Measurements from ENCODE around the gene STK38. TPM values are rescaled to one million over a fixed set of nuclear protein-coding genes. Genes with fewer than 3 reads are reported as not detected.

Gene STK38
- total RNA-seq, 1 experiment from 2014 or later, result 25.7 TPM

- ATAC-seq (no peak), DNase-seq (no peak)
- H3K27me3 ChIP-seq (ENCODE audit: low read length), result no peaks in the 10 kb centered on the region
- H3F3A ChIP-seq (ENCODE audit: low read length, unreplicated experiment), result peaks cover 2% of the 10 kb centered on the region
- no peak overlapping the region for H2AFZ ChIP-seq (ENCODE audit: low read length)
- POLR2A ChIA-PET (ENCODE audit: unreplicated experiment), result no interaction called here
- CTCF ChIA-PET, result no interaction called here
- H3K4me2 ChIP-seq (ENCODE audit: low read length), result no peak overlapping the region
- TF ChIP-seq EZH2phosphoT487 (IDR thresholded peaks at IDR 0.05; ENCODE audit: borderline replicate concordance, low read length), result no peak
- TF ChIP-seq EZH2 (IDR thresholded peaks at IDR 0.05; ENCODE audit: low read length, unreplicated experiment), result no peak
- no peak for TF ChIP-seq CTCF (conservative IDR thresholded peaks at IDR 0.05; ENCODE audit: low read depth, low read length)
- H3K27ac ChIP-seq (ENCODE audit: low read length), result no peak overlapping the region
- H3K9ac ChIP-seq (ENCODE audit: low read length), result no peak overlapping the region
- peaks cover 27% of the 10 kb centered on the region for H3K4me1 ChIP-seq (ENCODE audit: insufficient read depth, low read length)
- no peak overlapping the region for H3K4me3 ChIP-seq (ENCODE audit: low read length)
- peaks cover 74% of the 10 kb centered on the region for H3K79me2 ChIP-seq (ENCODE audit: low read length)
- no peaks in the 10 kb centered on the region for H4K20me1 ChIP-seq (ENCODE audit: low read length)
- H3K9me2 ChIP-seq (replicated peaks; ENCODE audit: low read length), result no peaks in the 10 kb centered on the region
- TSS peak; percentile 2 for BruUV-seq (replicated peaks)
- no peaks in the 10 kb centered on the region for H3K9me3 ChIP-seq (ENCODE audit: low read length)
- intact Hi-C loops (cut with micrococcal nuclease), result no loop called here
- H3K36me3 ChIP-seq (ENCODE audit: low read depth, low read length), result peaks cover 11% of the 10 kb centered on the region
These were observed 101.7 kb downstream of the STK38 start for GRCh38 chr6:36445621-36446020.

GRCh38 chr6:36444470-36444869 lies 102.8 kb downstream of the STK38 start:
- Histone ChIP-seq H3K9ac (ENCODE audit: low read length) (peak overlapping the region; percentile 94; the same call in 1 of the 2 replicates), H3K27ac (ENCODE audit: low read length) (no peak overlapping the region), H3K9me2 (replicated peaks; ENCODE audit: low read length) (no peaks in the 10 kb centered on the region), H3K9me3 (ENCODE audit: low read length) (no peaks in the 10 kb centered on the region), H4K20me1 (ENCODE audit: low read length) (no peaks in the 10 kb centered on the region), H3K4me2 (ENCODE audit: low read length) (peak overlapping the region; percentile 80), H2AFZ (ENCODE audit: low read length) (peak overlapping the region; percentile 93; the same call in 1 of the 2 replicates), H3K4me1 (ENCODE audit: insufficient read depth, low read length) (peaks cover 29% of the 10 kb centered on the region), H3K27me3 (ENCODE audit: low read length) (no peaks in the 10 kb centered on the region), H3K36me3 (ENCODE audit: low read depth, low read length) (peaks cover 11% of the 10 kb centered on the region), H3K4me3 (ENCODE audit: low read length) (peak overlapping the region; percentile 97), H3F3A (ENCODE audit: low read length, unreplicated experiment) (peaks cover 4% of the 10 kb centered on the region), H3K79me2 (ENCODE audit: low read length) (peaks cover 65% of the 10 kb centered on the region)
- CTCF ChIA-PET, result no interaction called here
- no peak for DNase-seq
- no TSS peak for BruUV-seq (replicated peaks)
- intact Hi-C loops (cut with micrococcal nuclease), result loop anchor here (5.0 kb wide), 1 partner anchor 163 kb away; no protein-coding TSS in a partner anchor
- POLR2A ChIA-PET (ENCODE audit: unreplicated experiment), result no interaction called here
- TF ChIP-seq EZH2 (IDR thresholded peaks at IDR 0.05; ENCODE audit: low read length, unreplicated experiment) (no peak), CTCF (conservative IDR thresholded peaks at IDR 0.05; ENCODE audit: low read depth, low read length) (no peak), EZH2phosphoT487 (IDR thresholded peaks at IDR 0.05; ENCODE audit: borderline replicate concordance, low read length) (no peak)
- ATAC-seq, result no peak

Other genes starting within 250 kb of the STK38 start
- gene BNIP5, start 210.6 kb downstream of the STK38 start, total RNA-seq (2014; rRNA removed), result not detected in 2 replicates
- gene ETV7, start 159.8 kb downstream of the STK38 start, total RNA-seq (2014; rRNA removed), result not detected in 2 replicates
- gene PXT1, start 104.6 kb downstream of the STK38 start, total RNA-seq (2014; rRNA removed), result not detected in 2 replicates
- 20.8 and 26.5 TPM in 2 replicates for gene KCTD20, start 104.5 kb downstream of the STK38 start, total RNA-seq (2014; rRNA removed)
- gene SRSF3, start 46.9 kb upstream of the STK38 start, total RNA-seq (2014; rRNA removed), result 206 and 297 TPM in 2 replicates
- gene CDKN1A, start 131.2 kb upstream of the STK38 start, total RNA-seq (2014; rRNA removed), result 79.5 and 91.5 TPM in 2 replicates
- gene RAB44, start 150.3 kb upstream of the STK38 start, total RNA-seq (2014; rRNA removed), result not detected in 2 replicates